GM21367 (cell line): Measurements from ENCODE around the gene CSMD2.

Source experiments
- ATAC-seq: cut with Tn5 transposase; IDR thresholded peaks from one replicate; pipeline ENCODE4 v1.9.1; 2021; ENCODE audit not compliant: unreplicated experiment

CSMD2 gene

DNA sequence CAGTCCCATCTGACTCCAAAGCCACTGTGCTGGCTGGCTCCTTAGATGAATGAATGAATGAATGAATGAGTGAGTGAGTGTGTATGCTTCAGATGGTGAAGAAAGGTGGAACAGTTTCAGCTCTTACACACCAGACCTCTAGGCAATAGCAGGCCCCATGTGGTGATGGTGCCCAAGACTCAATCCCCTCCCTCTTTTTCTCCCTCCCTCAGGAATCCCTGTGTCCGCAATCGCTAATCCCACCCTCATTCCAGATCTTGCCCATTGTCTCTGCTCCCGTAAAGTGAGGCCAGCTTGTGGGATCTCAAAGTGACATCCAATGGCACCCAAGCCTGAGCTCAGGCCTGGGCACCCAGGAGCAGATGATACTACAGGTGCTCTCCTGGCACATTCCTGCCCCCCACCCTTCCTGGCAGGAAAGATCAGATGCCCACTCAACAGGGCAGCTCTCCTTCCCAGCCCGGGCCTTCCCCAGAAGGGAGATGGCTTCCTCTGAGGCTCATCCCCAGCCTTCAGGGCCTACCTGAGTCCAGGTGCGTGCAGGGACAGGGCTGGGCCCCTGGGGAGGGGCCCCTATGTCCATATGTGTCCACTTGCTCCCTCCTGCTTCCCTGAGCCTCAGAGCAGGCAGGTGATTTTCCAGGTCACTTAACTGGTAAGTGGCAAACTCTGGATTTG lies 194.7 kb downstream of the CSMD2 start:
- no peak for ATAC-seq

DNA sequence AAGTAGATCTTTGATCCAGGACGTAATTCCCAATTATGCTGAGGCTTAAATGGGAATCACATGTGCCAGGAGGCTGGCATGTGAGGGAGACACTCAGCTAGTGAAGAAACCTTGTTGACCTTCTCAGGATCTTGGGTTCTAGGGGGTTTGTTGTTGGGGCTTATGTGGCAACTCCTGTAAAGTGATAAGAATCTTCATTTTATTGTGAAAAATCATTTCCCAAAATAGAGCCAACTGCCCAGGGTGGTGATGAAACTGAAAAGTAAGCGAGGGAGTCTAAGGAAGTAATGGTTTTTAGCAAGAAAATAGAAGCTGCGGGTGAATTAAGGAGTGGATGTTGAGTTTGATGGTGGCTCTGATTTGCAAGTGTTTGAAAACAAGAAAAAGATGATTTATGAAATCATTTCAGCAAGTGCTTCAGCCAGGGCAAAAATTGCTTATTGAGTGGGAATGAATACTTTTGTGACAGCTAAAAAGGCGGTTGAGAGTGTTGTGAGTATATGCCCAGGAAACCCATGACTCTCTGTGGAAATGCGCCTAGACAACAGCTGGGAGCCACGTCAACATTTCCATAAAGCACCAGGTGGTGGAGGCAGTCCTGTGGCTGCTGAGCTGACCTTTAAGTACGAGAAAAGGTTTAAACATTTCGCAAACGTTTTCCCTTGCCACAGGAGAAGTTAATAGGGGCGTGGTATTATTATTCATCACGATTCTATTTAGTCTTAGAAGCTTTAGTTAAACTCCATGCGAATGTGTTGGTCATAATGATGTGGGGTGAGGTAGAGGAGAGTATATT lies 198.5 kb downstream of the CSMD2 start:
- no peak for ATAC-seq

DNA sequence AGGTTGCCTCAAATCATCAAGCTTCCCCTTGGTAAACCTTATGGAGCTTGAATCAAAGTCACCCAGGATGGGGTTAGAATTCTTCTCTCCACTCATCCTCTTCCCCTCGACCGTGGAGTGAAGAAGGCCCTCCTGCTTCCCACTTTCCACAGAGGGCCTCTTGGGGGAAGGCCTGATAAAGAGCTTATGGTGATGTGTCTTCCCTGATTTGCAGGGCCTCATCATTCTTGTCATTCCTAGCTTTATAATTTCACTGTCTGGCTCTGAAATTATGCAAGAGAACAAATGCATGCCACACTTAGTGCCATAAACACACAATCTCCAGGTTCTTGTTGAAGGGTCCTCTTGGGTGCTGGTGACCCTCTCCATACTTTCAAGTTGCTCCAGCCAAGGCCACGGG lies 199.9 kb downstream of the CSMD2 start:
- ATAC-seq, result no peak

DNA sequence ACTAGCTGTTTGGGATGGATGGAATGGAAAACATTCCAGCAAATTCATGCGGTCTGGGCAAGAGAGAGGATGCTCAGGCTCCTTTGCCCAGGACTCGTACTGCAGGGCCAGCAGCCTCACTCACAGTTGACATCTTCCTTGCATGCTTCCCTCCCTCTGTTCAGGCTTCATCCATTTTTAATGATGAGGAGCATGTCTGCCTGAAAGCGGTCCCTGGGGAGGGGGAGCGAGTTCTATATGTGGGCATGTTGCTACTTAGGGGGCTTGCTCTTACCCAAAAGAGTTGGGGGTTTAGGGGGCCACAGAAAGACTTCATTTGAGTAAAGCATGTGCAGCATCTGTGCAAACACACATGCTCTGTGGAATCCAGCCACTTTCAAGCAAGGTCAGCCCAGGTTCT lies 203.0 kb downstream of the CSMD2 start:
- no peak for ATAC-seq

DNA sequence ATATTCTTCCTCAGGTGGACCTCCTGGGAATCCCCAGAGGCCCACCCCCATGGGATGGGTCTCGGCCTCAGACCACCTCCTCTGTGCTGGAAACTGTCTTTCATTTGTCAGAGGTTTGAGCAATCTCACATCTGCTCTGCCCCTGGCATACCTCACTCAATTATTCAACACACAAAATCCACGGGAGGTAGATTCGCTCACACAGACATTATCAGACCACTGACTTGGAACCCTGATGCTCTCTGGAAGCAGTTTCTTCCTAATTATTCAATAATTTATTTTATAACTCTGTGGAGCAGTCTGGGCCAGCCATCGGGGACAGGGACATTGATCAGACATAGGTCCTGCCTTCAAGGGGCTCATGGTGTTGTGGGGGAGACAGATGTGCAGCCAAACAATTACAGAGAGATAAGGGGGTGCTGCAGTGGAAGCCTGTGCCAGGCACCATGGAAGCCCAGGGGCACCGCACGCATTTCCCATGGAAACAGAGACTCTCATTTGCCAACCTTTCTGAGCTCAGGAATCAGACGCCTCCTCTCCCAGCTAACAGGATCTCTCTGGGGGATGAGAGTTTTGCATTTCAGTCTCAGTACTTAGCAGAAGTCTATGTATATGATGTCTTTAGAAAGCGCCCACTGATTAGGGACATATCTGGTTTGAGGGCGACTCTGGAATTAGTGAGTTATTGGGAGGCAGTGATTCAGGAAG lies 204.7 kb downstream of the CSMD2 start:
- ATAC-seq, result no peak

DNA sequence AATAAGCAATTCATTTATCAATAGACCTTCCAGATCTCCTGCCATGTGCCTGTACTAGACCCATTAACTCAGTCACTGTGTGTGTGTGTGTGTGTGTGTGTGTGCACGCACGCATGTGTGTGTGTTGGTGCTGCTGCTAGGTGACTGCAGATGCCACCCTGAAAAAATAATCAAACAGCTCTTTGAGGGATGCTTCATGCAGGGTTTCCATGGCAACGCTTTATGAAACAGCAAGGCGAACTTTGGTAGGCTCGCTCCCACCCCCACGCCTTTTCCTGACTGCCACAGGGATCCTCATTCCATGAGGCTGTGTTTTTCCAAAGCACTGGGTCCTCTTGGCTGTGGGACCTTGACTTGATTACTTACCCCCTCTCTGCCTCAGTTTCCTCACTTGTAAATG lies 207.2 kb downstream of the CSMD2 start:
- ATAC-seq, result no peak

DNA sequence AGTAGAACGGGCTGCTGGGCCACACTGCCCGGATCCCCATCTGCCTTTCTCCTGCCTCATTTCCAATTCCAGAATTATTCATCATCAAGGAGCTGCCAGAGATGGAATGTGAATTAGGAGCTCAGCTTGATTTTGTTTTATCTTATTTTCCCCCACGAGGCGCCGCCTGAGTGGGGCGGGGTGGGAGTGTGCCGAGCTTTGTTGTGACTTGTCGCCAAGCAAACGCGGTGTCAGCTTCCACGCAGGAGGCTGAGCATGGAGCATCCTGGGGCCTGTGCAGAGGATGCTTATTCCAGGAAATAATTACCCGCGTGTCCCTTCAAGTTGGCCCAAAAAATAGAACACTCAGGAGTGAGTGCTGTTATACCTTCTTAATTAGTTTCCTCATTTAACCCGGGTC lies 209.9 kb downstream of the CSMD2 start:
- no peak for ATAC-seq

DNA sequence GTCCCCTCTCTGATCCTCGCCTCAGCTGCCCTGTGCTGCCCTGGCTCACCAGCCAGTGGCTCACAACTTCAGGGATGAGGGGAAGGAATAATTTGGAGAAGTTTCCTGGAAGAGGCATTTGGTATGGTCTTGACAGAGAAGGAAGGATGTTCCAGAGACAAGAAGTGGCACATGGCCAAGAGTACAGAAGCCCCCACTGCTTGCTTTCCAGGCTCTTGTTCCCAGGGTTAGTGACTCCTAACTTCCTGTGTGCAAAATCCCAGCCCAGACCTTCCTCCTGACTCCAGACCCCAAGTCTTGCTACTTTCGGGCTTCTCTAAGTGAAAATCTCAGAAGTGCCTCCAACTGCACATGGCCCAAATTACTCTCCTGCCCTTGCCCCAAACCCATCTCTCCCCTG lies 215.5 kb downstream of the CSMD2 start:
- ATAC-seq, result no peak

DNA sequence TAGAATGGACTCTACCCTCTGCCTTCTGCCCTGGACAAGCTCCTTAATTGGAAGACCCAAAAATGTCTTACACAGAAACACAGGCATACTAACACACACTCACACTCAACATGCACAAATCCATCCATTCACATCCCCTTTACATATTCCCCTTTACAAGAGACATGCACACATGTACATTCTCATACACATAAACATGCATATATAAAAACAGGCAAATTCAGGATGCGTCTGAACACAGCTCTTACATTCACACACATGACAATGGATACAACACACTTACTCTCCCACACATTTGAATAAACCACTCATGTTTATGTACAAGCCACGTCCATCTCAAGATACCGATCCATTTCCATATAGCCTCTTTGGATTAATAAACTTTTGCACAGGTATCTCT lies 216.7 kb downstream of the CSMD2 start:
- no peak for ATAC-seq

DNA sequence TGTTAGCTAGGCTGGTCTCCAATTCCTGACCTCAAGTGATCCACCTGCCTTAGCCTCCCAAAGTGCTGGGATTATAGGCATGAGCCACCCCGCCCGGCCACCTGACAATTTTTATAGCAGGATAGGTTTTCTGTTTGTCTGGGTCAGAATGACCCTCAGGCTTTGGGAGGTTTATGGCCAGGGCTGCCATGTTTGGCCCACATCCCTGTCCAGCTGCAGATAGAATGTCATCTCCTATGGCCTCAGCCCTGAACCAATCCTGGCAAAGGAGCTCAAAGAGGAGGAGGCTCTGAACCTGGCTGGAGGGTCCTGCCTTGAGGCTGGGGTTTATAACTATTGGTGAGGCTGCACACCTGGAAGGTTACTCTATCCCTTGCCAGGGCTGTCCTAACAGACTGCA lies 218.2 kb downstream of the CSMD2 start:
- ATAC-seq, result no peak

DNA sequence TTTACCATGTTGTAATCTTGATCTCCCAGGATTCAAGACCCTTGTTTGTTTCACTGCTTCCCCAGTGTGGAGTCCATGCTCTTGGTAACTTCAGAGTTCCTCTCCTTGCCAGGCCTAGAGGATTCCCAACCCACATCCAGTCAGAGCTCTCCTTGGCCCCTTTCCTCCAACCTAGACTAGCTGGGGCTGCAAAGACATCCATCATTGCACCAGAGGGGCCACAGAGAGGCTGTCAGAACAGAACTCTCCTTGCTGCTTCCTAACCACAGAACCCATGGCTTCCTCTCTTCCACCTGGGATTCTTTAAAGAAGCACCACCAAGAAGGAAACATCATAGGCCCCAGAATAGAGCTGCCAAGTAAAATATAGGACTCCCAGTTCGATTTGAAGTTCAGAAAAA lies 220.2 kb downstream of the CSMD2 start:
- ATAC-seq, result no peak

DNA sequence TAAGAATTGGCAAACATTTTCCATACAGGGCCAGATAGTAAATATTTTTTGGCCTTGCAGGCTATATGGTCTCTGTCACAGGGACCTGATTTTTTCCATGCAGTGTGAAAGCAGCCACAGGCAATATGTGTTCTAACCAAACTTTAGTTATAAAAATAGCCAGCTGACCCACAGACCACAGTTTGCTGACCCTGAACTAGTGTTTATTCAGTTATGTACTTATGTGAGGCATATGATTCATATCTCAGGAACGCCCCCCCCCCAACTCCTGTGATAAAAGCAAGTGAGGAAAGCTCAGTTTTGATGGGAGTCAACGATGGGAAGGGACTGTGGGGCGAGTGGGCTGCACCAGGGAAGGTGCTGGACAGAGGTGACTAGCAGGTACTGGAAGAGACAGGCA lies 221.1 kb downstream of the CSMD2 start:
- ATAC-seq, result no peak

DNA sequence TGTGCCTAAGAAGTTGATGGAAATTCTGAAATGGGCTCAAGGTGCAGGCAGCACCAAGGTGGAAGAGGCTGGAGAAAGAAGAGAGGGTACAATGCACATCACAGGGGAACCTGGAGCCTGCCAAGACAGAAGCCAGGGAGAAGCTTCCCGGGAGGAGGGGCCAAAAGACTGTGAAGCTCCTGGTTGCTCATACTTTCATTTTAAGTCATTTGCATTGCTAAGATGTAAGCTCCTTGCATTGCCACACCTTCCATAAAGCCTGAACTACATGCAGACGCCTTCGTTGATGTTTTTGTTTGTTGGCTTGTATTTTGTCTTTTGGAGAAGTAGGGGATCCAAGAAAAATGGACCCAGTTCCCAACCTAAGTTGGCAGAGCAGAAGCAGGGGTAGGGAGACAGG lies 232.2 kb downstream of the CSMD2 start:
- ATAC-seq, result no peak

DNA sequence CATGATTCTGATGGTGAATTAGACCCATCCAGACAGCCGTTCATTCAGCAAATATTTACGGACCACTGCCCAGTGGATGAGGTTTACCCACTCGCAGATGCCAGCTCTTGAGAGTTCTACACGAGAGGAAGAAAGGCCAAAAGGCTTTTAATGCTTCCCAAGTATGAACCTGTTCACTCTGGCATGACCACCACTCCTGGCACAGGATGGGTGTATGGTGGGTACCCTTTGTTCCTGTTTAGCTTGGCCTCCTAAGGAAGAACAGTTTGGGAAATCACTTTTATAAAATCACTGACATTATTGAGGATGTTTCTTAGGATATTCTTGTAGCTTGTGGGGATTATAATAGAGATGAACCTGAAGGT lies 233.9 kb downstream of the CSMD2 start:
- no peak for ATAC-seq

DNA sequence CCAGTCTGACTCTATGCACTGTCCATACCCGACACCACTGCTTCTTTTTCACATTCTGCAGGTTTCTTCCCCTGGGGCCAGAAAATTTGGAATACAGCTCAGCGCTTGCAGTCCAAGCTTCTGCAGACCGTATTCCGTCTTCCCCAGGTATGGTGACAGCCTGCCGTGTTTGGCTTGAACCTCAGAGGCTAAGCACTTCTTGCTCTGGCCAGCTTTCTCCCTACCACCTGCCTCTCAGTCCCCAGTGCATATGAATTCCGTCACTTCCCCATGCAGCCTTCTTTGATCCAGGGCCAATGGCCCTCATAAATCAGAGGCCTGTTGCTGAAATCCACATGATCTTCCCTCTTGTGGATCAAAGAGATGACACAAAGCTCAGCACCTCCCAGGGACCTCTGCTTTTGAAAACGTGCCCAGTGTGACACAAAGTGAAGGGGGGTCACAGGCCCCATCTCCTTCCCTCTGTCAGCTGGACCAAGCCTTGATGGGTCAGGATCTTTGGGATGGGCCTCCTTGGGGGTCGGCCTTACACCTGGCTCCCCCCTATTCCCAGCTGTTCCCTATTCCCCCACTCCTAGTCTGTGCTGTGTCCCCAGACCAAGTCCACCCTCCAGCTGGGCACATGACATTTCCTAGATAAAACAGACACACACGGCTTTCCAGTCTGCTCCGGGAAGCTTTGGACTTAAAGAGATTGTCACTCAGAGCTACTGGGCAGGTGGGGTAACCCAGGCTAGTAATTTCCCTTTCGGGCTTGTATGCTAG lies 234.5 kb downstream of the CSMD2 start:
- no peak for ATAC-seq

DNA sequence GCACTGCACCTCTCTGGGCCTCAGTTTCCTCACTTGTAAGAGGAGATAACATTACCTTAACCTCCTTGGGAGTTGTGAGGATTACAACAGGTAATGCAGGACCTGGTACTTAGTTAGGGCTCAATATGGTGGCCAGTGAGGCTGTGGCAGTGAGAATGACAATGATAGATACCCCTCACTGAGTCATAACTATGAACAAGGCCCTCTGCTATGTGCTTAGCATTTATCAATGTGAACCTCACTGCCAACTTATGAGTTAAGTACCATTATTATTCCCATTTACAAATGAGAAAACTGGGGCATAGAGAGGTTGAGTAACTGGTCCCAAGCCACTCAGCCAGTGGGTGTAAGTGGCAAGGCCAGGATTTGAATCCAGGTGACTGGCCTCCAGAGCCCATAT lies 236.8 kb downstream of the CSMD2 start:
- ATAC-seq, result no peak

DNA sequence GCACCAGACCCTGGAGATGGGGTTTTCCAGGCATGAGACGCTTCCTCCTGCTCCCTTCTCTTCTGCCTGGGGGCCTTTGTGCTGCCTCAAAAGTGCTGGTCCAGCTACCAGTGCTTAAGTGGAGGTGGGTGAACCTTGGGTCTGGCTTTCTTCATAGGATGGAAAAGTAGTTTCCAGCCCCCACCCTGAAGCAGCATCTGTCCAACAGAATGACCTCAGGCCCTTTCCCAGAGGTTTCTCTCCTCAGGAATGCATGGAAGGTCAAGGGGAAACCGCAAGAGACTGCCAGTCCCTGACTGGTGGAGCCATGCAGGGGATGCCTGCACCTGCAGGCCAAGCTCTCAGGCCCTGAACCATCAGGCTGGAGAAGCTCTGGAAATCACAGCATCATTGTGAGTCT lies 237.3 kb downstream of the CSMD2 start:
- no peak for ATAC-seq

DNA sequence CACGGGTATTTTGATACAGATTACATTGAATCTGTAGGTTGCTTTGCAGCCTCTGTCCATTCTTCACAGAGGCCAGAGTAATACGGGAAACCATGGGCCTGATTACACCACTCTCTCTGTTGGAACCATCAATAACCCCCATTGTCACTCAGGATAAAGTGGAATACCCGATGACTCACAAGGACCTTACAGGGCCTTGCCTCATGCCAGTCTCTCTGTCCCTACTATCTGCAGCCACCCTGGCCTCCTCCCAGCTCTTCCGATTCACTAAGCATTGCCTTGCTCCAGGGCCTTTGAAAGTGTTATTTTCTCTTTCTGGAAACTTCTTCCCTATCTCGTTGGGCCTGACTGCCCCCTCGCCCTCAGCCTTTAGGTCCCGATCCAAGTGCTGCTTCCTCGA lies 239.4 kb downstream of the CSMD2 start:
- ATAC-seq, result no peak

DNA sequence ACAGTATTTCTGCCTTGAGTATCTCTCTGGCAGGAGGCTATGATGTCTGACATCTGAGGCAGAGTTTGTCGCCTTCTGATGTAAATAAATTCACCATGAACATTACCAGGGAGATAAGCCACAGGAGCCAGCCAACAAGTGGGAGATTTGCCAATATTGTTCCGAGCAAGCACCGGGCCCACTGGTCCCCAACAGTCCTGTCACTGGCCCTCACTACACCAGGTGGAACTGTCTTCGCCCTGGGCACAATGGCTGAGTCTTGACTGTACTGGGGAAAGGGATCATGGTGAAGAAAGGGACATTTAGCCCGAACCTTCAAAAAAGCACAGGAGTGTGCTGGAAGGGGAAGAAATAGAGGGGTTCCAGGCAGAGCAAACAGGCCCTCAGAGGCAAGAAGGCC lies 243.7 kb downstream of the CSMD2 start:
- no peak for ATAC-seq

DNA sequence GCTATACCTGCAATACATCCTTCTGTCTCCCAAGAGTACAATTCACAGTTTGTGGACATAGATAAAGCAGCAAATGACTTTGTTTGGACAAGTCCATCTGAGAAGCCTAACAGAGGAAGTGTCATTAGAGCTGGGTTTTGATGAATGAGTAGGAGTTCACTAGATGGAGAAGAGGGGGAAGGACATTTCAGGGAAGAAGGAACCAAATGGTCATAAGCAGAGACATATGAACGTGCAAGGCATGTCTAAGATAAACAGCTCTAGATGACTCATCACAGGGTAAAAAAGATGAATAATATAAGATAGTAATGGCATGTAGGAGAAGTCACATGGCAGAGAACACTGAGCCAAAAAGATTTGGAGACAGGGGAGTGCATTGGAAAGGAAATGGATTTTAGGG lies 246.7 kb downstream of the CSMD2 start:
- ATAC-seq, result no peak

DNA sequence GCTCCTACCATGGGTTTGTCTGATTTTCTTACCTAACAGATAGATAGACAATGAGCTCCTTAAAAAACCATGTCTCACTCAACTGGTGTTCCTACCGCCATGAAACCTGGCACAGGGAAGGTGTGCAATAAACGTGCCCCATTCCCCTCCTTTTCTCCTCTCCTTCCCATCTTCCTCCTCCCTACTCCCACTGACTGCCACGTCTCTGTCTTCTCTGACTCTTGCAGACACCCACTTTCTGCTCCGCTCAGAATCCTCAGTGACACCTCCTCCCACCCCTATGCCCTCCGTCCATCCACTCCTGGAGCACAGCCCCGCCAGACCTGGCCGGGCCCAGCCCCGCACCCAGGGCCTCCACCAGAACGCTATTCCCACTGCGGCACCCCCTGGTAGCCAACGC lies 248.2 kb downstream of the CSMD2 start:
- ATAC-seq, result no peak

DNA sequence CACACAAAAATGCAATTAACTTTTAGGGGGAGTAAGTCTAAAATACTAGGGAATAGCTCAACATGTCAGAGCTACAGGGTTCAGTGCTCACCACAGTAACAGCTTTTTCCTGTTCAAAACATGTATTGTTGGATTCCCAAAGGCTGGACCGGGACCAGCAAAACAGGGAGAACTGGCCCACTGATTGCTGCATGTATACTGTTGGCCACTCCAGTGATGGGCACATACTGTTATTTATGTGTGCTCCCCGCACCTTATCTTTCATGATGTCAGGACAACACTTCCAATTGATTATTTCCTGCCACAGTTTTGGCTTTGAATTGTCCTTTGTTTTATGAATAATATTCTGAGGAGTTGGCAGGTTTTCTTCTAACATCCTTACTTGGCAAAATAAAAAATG lies 250.5 kb downstream of the CSMD2 start:
- no peak for ATAC-seq
